Endothelial cell of umbilical vein (primary cell): ENCODE results near the gene TFRC. TPM values are rescaled to one million over a fixed set of nuclear protein-coding genes. Genes with fewer than 3 reads are reported as not detected.

ENCODE experiments used
- BruUV-seq: library from RNA; stranded (reverse); fragments of 400-500 nt; replicated peaks from 2 replicates; lab custom pipeline; 2021; lab: Mats Ljungman, UMichigan
- CTCF ChIA-PET: fragments of 300-600, 350-600 bp; sonication (Branson Sonifier 250); formaldehyde crosslinking; loops from one replicate; lab custom pipeline; 2021; ENCODE audit warnings: antibody characterized with exemption, inconsistent platforms; lab: Charles Lee
- POLR2A ChIA-PET: fragments of 300-600, 350-600 bp; sonication (Branson Sonifier 250); formaldehyde crosslinking; loops from one replicate; lab custom pipeline; 2021; ENCODE audit warnings: antibody characterized with exemption, inconsistent platforms; lab: Charles Lee
- DNase-seq: peaks from one replicate; pipeline ENCODE4 v3.0.0-alpha.2; 2011; ENCODE audit warnings: low read depth, low spot score
- FAIRE-seq: peaks from 2 replicates; lab custom pipeline; 2011; peaks lifted over from hg19 to GRCh38; lab: Jason Lieb, UNC
- H2AFZ ChIP-seq: 2 replicates; pipeline ENCODE4 v1.6.0; 2012; ENCODE audit warnings: low read depth, low read length, control low read depth, inconsistent platforms
- H3K27ac ChIP-seq: 2 replicates; pipeline ENCODE4 v1.5.1; 2011; ENCODE audit warnings: low read depth, mild to moderate bottlenecking, control low read depth, low read length, moderate library complexity; ENCODE audit not compliant: insufficient read depth
- H3K27me3 ChIP-seq, 2 experiments: 2 replicates each; pipeline versions ENCODE4 v1.6.0 to v1.6.1; 2011; ENCODE audit warnings: low read length in 2 of 2, mixed read lengths in 1 of 2; ENCODE audit not compliant: control insufficient read depth in 2 of 2, insufficient read depth in 2 of 2
- H3K36me3 ChIP-seq, 2 experiments: 2 replicates in 1 of 2; 3 replicates in 1 of 2; pipeline ENCODE4 v1.5.1; 2011; ENCODE audit warnings: low read length in 2 of 2, mild to moderate bottlenecking in 1 of 2, moderate library complexity in 1 of 2; ENCODE audit not compliant: control insufficient read depth in 2 of 2, insufficient read depth in 2 of 2; ENCODE audit errors: extremely low read depth in 1 of 2
- H3K4me1 ChIP-seq: 3 replicates; pipeline ENCODE4 v1.5.1; 2011; ENCODE audit warnings: mild to moderate bottlenecking, low read length; ENCODE audit not compliant: control insufficient read depth, insufficient read depth; ENCODE audit errors: extremely low read depth
- H3K4me2 ChIP-seq: 2 replicates; pipeline ENCODE4 v1.6.1; 2011; ENCODE audit warnings: low read length, control low read depth, mixed read lengths; ENCODE audit not compliant: insufficient read depth
- H3K4me3 ChIP-seq, 3 experiments: fragments of 200-600 bp in 1 of 3; sonication (generic), shearing (Covaris generic) in 1 of 3; replicated peaks in 1 of 3; 2 replicates each; pipeline ENCODE4 v1.5.1; 2011 to 2016; ENCODE audit warnings: control low read depth in 3 of 3, low read length in 3 of 3, mild to moderate bottlenecking in 2 of 3, inconsistent platforms in 1 of 3, low read depth in 1 of 3, moderate library complexity in 1 of 3; ENCODE audit not compliant: insufficient read depth in 1 of 3
- H3K79me2 ChIP-seq: 2 replicates; pipeline ENCODE4 v1.6.0; 2012; ENCODE audit warnings: low read length, inconsistent platforms; ENCODE audit not compliant: control insufficient read depth, insufficient read depth
- H3K9ac ChIP-seq: replicated peaks from 2 replicates; pipeline ENCODE3; 2011; ENCODE audit warnings: low read length, control low read depth; ENCODE audit not compliant: insufficient read depth; ENCODE audit errors: extremely low read depth
- H3K9me1 ChIP-seq: replicated peaks from 3 replicates; pipeline ENCODE4 v1.6.0; 2011; ENCODE audit warnings: mild to moderate bottlenecking, low read length; ENCODE audit not compliant: control insufficient read depth, insufficient read depth; ENCODE audit errors: extremely low read depth
- H3K9me3 ChIP-seq: replicated peaks from 2 replicates; pipeline ENCODE4 v1.5.1; 2012; ENCODE audit warnings: low read length, inconsistent platforms; ENCODE audit not compliant: control insufficient read depth, insufficient read depth
- H4K20me1 ChIP-seq: replicated peaks from 2 replicates; pipeline ENCODE3; 2011; ENCODE audit warnings: mild to moderate bottlenecking, low read length; ENCODE audit not compliant: control insufficient read depth, insufficient read depth; ENCODE audit errors: extremely low read depth
- CTCF ChIP-seq, 2 donors: IDR thresholded peaks; 1 replicate in 1 of 2; 2 replicates in 1 of 2; pipeline ENCODE4 v1.5.1; 2011; ENCODE audit warnings: low read length in 2 of 2, mild to moderate bottlenecking in 2 of 2, moderate library complexity in 2 of 2, control low read depth in 1 of 2, inconsistent platforms in 1 of 2, low read depth in 1 of 2; ENCODE audit not compliant: insufficient read depth in 1 of 2; ENCODE audit errors: extremely low read depth in 1 of 2
- EZH2 ChIP-seq: IDR thresholded peaks from 2 replicates; pipeline ENCODE4 v1.6.1; 2012; ENCODE audit warnings: borderline replicate concordance, low read depth, mild to moderate bottlenecking, moderate library complexity, low read length, inconsistent platforms; ENCODE audit not compliant: severe bottlenecking
- FOS ChIP-seq: IDR thresholded peaks from 2 replicates; pipeline ENCODE4 v1.6.1; 2011; ENCODE audit warnings: mild to moderate bottlenecking, low read length, moderate library complexity, borderline replicate concordance; ENCODE audit not compliant: insufficient read depth
- GATA2 ChIP-seq: IDR thresholded peaks from 2 replicates; pipeline ENCODE4 v1.7.0; 2011; ENCODE audit warnings: low read depth, mild to moderate bottlenecking, moderate library complexity, mixed read lengths, low read length; ENCODE audit not compliant: insufficient read length, insufficient read depth
- JUN ChIP-seq: IDR thresholded peaks from 2 replicates; pipeline ENCODE4 v1.6.1; 2011; ENCODE audit warnings: borderline replicate concordance, low read depth; ENCODE audit not compliant: insufficient read length, insufficient read depth
- MAX ChIP-seq: IDR thresholded peaks from 2 replicates; pipeline ENCODE4 v1.6.1; 2011; ENCODE audit not compliant: insufficient read depth, insufficient read length
- MYC ChIP-seq: IDR thresholded peaks from one replicate; pipeline ENCODE4 v1.6.1; 2011; ENCODE audit warnings: mild to moderate bottlenecking, low read depth, low read length
- POLR2A ChIP-seq: IDR thresholded peaks from 2 replicates; pipeline ENCODE4 v1.6.1; 2012; ENCODE audit warnings: low read depth, mild to moderate bottlenecking, control low read depth, low read length
- POLR2AphosphoS5 ChIP-seq: IDR thresholded peaks from 2 replicates; pipeline ENCODE4 v1.6.1; 2012; ENCODE audit warnings: low read depth, mild to moderate bottlenecking, control low read depth, low read length, moderate library complexity; ENCODE audit not compliant: insufficient read depth
- dilution Hi-C: fragments of 300-500 bp; cut with MboI; formaldehyde crosslinking; loops from one replicate; pipeline ENCODE4 v1.15.0; 2019; ENCODE audit warnings: low sequenced_read_pairs; ENCODE audit not compliant: extremely low pct_ligation_motif_present
- intact Hi-C: fragments of 100-400 bp; cut with micrococcal nuclease; formaldehyde crosslinking; loops from one replicate; pipeline ENCODE4 v1.10.0; 2022
- polyA plus RNA-seq, 4 experiments: library from polyadenylated mRNA; depleted of rRNA in 3 of 4; stranded (reverse) in 3 of 4; unstranded in 1 of 4; fragments of >200 nt; gene quantifications; 2 replicates each; pipeline versions ENCODE4 v1.2.1 to v1.2.3, GENCODE V29; 2011 to 2012; ENCODE audit warnings: missing spikeins in 1 of 4
- total RNA-seq: library from RNA; stranded (reverse); gene quantifications from 2 replicates; pipeline ENCODE4 v1.2.3, GENCODE V29; 2021

Gene TFRC
- total and polyA plus RNA-seq, 2 donors (not counting 3 experiments of a cell fraction or from before 2014, with no cell fraction given): 14.1 to 69.6 TPM

- no peak overlapping the region for H3K4me3 ChIP-seq
- no peak overlapping the region for H2AFZ ChIP-seq
- BruUV-seq: no TSS peak
- intact Hi-C loops (no loop called here), dilution Hi-C loops (no loop called here)
- no peak overlapping the region for H3K9ac ChIP-seq
- H3K9me1 ChIP-seq: no peaks in the 10 kb centered on the region
- no peak overlapping the region for H3K27ac ChIP-seq
- CTCF ChIA-PET: interaction anchor here (1.1 kb wide), 1 partner anchor 15 kb away, joined by 4 read pairs; no protein-coding TSS in a partner anchor
- H3K9me3 ChIP-seq: no peaks in the 10 kb centered on the region
- H3K36me3 ChIP-seq: peaks cover 11 to 15% of the 10 kb centered on the region in 2 experiments
- H3K4me1 ChIP-seq: no peaks in the 10 kb centered on the region
- no peak for FAIRE-seq
- no peaks in the 10 kb centered on the region for H4K20me1 ChIP-seq
- H3K4me2 ChIP-seq: no peak overlapping the region
- no peak for DNase-seq
- H3K27me3 ChIP-seq: no peaks in the 10 kb centered on the region
- no peak for TF ChIP-seq POLR2A
- no peak for TF ChIP-seq EZH2
- no peak for TF ChIP-seq MYC
- TF ChIP-seq FOS: no peak
- TF ChIP-seq POLR2AphosphoS5: no peak
- TF ChIP-seq MAX: no peak
- TF ChIP-seq CTCF (IDR thresholded peaks at IDR 0.05; ENCODE audit: extremely low read depth in 1 of 2, insufficient read depth in 1 of 2, low read depth in 1 of 2, low read length in 2 of 2): no peak
- TF ChIP-seq JUN: no peak
- no peak for TF ChIP-seq GATA2
- POLR2A ChIA-PET: no interaction called here
- no peaks in the 10 kb centered on the region for H3K79me2 ChIP-seq
Measured at GRCh38 chr3:196053487-196053886, 28.4 kb downstream of the TFRC start.
